Measurements from ENCODE around the gene PDE8A.

GRCh38 chr15:85004550-85004949 is 22.9 kb downstream of the PDE8A start:
- TF ChIP-seq CTCF (IDR thresholded peaks at IDR 0.05) (no peak), POLR2A (IDR thresholded peaks at IDR 0.05) (no peak)
